B cell (primary cell): ENCODE measurements around the gene SAMD1.
"Not testable (repeated sequence)": the region's sequence is repeated elsewhere in the genome, so short reads cannot be mapped to it uniquely, and the experiment has no call there.

ENCODE experiments used
- EZH2 ChIP-seq: IDR thresholded peaks from 2 replicates; pipeline ENCODE4 v1.6.1; 2012; ENCODE audit warnings: borderline replicate concordance, low read depth, mild to moderate bottlenecking, moderate library complexity, low read length; ENCODE audit not compliant: insufficient read depth, poor library complexity, severe bottlenecking
- TF ChIP-seq, protein P1 (sequence below): fragments of 200-600 bp; IDR thresholded peaks from one replicate; pipeline ENCODE4 v1.8.0; 2022; ENCODE audit warnings: antibody characterized with exemption, mild to moderate bottlenecking

DNA sequence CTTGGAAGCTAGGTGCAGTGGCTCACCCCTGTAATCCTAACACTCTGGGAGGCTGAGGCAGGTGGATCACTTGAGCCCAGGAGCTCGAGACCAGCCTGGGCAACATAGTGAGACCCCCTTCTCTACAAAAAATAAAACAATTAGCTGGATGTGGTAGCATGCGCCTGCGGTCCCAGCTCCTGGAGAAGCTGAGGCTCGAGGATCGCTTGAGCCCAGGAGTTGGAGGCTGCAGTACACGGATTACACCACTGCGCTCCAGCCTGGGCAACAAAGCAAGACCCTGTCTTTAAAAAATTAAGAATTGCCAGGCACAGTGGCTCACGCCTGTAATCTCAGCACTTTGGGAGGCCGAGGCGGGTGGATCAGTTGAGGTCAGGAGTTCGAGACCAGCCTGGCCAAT, 39.6 kb downstream of the SAMD1 start:
- TF ChIP-seq, protein P1, sequence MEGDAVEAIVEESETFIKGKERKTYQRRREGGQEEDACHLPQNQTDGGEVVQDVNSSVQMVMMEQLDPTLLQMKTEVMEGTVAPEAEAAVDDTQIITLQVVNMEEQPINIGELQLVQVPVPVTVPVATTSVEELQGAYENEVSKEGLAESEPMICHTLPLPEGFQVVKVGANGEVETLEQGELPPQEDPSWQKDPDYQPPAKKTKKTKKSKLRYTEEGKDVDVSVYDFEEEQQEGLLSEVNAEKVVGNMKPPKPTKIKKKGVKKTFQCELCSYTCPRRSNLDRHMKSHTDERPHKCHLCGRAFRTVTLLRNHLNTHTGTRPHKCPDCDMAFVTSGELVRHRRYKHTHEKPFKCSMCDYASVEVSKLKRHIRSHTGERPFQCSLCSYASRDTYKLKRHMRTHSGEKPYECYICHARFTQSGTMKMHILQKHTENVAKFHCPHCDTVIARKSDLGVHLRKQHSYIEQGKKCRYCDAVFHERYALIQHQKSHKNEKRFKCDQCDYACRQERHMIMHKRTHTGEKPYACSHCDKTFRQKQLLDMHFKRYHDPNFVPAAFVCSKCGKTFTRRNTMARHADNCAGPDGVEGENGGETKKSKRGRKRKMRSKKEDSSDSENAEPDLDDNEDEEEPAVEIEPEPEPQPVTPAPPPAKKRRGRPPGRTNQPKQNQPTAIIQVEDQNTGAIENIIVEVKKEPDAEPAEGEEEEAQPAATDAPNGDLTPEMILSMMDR: not testable (repeated sequence)
- TF ChIP-seq EZH2: not testable (repeated sequence)
